GM21619 (cell line): ENCODE measurements around the gene PATE2.

ENCODE experiments used
- ATAC-seq: cut with Tn5 transposase; IDR thresholded peaks from one replicate; pipeline ENCODE4 v1.9.1; 2021; ENCODE audit not compliant: unreplicated experiment

PATE2 gene

DNA sequence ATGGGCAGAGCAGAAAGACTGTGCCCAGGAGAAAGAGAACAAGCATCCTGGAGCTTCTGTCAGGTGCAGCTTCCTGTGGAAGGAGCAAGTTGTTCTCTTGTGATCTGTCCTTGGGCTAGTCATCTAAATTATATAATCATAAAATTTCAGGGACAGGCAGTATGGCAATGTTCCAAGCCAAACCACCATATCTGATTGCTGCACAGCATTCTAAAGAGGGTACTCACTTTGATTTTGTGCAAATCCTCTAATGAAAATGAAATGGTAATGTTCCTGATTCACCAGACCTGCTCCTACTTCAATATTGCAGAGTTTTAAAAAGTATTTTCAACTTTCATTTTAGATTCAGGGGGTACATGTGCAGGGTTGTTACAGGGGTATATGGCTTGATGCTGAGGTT is at the start of gene PATE2:
Gene PATE2 (minus strand): TSS at position 101 of the 400 bp plus-strand sequence. CDS start 55 bp downstream, at position 46.
- no peak for ATAC-seq

DNA sequence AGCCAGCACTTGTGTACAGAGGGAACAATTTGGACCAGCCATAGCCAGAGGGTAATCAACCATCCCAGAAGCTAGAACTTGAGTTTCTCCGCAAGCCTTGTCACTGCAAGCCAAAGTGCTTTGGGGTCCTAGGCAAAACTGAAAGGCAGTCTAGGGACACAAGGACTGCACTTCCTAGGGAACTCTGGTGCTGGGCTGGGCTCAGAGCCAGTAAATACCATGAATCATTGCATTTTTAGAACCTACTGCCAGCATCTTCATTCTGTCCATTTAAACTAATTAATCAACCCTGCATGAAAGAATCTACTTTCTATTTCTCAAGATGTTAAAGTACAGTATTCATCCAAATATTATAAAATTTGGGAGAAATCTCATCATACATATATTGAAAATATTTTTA is 29.3 kb upstream of the PATE2 start:
- ATAC-seq: no peak

DNA sequence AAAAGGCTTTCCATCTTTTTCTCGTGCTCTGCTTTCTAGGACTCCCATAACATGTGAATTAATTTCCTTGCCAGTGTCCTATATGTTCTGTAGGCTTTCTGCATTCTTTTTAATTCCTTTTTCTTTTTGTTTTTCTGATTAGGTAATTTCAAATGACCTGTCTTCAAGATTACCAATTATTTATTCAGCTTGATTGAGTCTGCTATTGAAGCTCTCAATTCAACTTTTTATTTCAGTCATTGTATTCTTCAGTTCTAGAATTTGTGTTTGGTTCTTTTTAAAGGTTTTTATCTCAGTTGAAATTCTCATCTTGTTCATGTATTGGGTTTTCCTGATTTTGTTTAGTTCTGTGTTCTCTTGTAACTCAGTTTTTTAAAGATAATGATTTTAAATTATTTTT is 23.8 kb upstream of the PATE2 start:
- ATAC-seq: no peak

DNA sequence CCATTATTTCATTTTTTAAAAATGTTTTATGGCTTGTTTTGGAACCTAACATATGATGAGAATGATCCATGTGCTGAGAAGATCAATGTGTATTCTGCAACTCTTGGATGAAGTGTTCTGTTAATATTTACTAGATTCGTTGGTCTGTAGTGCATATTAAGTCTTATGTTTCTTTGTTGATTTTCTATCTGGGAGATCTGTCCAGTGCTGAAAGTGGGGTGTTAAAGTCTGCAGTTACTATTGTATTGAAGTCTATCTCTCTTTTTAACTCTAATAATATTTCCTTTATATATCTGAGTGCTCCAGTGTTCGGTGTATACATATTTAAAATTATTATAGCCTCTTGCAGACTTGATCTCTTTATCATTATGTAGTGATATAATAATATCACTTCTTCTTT is 21.2 kb upstream of the PATE2 start:
- ATAC-seq: no peak

DNA sequence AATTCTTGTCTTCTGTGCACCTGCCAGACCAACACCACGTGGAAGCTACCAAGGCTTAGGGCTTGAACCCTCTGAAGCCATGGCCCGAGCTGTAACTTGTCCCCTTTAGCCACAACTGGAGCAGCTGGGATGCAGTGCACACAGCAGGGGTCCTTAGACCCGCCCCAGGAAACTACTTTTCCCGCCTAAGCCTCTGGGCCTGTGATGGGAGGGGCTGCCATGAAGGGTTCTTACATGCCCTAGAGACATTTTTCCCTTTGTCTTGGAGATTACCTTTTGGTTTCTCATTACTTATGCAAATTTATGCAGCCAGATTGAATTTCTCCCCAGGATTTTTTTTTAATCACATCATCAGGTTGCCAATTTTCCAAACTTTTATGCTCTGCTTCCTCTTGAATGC is 19.0 kb upstream of the PATE2 start:
- no peak for ATAC-seq

DNA sequence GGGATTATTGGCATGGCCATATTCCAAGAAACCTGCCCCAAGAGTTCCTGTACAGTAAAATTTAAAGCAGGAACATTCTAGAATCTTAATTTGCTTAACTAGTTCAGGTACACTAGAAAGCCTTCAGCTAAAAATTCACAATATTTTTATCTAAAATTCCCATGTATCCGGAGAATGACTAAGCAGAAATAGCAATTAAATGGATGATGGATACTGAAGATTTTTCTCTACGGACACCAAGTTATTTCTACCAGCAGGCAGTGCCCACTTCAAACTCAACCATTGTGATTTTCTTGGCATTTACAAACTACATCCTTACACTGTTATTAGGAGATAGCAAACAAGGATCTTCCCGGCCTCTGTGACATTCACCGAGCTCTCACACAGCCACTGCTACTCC is 12.2 kb upstream of the PATE2 start:
- ATAC-seq: no peak

DNA sequence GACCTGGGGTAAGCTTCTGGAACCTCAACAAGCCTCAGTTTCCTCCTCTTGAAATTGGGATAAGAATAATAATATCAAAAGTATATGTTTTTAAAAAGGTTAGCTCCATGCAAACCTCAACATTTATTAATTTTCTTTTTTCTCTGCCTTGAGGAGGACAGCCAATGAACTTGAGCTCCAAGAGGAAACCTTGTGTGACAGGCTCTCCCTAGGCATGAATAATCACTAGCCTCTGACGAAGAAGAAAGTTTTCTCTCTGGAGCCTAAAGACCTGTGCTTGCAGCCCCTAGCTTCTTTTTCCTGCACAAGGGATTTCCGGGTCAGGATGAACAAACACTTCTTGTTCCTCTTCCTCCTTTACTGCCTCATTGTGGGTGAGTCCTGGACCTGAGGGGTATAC is 9.2 kb upstream of the PATE2 start, which contains the start of gene PATE3:
Gene PATE3 (plus strand): TSS at position 301 of the 400 bp plus-strand sequence. CDS start 25 bp downstream, at position 326.
- no peak for ATAC-seq

DNA sequence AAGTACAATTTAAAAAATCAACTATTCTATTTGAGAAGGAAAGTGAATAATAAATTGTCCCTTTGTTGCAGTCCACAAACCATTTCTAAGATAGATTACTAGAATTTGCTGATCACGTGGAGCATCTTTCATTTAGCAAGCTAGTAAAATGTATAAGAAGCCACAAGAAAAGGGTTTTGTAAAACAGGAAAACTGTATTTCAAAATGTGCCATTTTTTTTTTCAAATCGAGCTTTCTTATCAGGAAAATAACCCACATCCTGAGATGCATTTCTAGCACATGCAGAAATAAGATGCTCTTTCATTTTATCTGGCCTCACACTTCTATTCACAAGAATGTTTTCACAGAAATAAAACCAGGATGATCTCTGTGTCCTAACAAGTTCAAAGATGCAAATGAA is 6.0 kb upstream of the PATE2 start:
- no peak for ATAC-seq

DNA sequence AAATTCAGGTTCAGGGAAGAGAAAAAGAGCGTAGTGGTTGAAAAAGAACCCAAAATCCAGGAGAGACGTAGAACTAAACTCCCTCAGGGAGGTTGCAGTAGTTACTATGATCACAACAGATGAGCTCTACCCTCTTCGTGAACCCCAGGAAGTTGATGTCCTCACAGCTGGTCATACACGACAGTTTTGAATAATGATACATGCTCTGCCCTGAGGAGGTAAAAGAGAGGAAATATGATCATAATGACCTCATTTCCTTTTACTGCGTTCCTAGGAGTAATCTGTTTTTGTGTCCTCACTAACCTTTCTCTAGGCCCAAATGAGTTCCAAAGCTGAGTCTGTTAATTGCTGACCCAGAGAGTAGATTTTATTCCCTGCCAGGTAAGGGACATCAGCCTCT is 1.3 kb downstream of the PATE2 start:
- no peak for ATAC-seq

DNA sequence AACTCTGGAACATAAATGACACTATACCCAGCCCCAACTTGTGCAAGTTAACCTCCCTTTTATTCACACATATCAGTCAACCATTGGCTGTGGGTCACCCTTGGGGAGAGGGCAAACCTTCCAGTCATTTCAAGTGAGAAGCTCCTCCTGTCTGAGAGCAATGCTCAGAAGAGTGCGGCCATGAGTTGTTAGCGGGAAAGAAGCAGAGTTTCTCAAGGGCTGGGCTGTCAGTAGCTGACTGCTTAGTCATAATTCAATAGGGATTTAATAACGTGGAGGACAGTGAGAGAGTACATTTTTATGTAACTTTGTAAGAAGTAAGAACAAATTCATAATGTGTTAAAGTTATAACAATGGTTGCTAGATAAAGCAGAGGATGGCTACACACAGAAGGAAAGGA is 5.1 kb downstream of the PATE2 start:
- ATAC-seq: no peak

DNA sequence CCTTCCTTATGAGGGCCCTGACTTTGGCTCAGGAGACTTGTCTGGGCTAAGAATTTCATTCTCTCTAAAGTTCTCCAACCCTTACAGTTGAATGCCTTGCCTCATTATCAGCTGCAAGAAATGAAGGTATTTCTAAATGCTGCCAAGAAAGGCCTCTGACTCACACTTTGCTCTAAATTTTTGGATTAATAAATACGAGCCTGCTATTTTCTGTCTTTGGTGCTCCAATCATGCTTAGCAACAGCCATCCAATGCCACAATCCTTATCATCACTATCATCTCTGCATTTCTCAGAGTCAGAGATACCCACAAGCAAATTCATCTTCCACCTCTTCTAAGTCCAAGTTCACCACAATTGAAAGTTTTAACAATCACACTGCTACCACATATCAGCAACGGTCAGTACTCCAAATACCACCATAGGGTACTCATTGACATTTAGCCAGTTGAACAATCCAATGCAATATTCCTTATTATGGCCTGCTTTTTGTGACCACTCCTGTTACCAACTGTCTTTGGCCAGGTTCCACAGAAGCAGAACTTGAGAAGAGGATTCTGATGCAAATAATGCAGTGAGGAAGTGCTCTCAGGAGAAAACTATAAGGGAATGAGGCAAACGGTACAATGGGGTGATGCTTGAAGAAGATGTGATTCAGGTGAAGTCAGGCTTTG is 5.7 kb downstream of the PATE2 start:
- no peak for ATAC-seq

DNA sequence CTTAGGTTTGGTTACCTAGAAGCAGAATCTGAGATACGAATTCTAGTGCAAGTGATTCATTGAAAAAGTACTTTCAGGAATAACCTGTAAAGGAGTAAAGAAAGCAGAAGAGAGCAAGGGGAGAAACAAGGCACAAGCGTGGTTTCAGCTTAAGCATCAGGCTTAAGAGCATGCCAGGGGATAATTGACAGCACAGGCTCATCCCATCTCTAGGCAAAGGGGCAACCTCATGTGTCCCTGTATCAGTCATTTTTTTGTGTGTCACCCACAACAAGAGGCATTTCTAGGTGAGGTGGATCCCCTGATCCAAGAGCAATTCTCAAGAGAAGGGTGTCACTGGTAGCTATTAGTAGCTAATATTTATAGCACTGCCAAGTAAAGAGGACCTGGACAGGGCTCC is 8.0 kb downstream of the PATE2 start:
- no peak for ATAC-seq

DNA sequence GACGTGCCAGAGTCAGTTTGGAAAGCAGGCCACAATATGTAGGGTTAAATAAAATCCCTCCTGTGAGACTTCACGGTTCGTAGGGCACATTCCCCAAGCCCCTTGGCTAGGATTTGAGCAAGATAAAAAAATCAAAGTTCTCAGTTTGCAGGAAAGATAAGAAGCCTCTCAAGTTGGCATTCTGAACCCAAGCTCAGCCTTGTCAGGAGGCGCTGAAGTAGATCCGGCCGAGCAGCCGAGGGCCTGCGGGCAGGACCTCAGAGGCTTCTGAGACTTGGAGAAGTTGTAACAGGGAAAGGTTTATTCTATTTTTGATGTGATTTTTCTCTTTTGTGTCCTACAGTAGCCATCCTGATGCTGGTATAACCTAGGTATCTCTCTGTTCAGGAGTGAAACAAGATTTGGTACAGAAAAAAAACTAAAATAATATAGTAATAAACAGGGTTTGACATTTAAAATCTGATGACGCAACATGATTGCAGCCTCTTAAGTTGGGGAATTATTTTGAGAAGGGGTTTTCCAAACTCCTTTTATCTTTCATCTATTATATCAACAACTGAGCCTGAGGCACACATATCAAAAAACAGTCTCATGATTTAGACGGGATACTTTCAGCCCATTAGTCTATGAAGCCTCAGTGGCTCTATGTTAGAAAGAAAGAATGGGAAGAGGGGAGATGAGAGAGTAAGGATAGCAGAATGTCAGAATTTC is 10.1 kb downstream of the PATE2 start:
- no peak for ATAC-seq

DNA sequence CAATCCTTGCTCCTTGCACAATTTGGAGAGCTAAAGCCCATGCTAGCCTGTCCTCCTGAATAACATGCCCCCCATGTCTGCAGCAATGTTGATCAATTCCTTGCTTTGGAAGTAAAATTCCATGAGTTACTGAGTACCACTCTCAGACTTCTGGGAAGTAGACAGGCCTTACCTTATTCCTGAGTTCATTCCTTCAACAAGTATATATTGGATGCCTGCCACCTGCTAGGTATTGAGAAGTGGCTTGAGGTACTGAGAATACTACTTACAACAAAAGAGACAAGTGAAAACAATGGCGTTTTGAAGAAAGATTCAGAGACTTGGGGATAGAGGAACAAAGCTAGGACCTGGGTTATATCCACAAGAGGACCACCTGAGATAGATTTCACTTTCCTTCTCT is 12.4 kb downstream of the PATE2 start:
- ATAC-seq: no peak

DNA sequence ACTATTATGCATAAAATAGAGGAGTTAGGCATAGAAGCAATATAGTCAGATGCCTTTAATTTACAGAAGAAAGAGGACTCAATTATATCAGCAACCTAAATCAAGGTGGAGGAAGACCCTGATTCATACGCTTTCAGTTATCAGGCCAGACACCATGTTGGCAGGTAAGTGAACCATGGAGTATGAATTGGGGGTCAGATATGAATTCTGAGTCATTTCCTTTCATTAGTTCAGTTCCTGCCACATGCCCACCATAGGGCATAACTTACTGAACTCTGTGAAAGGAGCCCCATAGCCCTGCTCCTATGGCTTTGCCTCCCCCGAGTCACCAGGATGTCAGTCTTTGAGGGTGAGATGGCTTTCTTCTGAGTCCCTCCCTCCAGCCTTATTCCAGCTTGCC is 15.1 kb downstream of the PATE2 start:
- no peak for ATAC-seq

DNA sequence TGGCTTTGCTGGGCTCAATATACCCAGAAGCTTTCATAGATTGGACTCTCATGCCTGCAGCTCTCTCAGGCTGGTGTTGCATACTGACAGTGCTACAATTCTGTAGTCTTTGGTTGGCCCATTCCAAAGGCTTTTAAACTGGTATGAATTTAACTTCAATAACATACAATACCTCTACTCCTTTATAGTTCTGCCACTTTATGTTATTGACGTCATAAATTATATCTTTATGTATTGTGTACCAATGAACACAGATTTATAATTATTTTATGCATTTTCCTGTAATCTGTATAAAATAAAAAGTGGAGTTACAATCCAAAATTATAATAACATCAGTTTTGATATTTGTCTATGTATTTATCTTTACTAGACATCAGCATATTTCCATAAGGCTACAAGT is 16.2 kb downstream of the PATE2 start:
- ATAC-seq: no peak

DNA sequence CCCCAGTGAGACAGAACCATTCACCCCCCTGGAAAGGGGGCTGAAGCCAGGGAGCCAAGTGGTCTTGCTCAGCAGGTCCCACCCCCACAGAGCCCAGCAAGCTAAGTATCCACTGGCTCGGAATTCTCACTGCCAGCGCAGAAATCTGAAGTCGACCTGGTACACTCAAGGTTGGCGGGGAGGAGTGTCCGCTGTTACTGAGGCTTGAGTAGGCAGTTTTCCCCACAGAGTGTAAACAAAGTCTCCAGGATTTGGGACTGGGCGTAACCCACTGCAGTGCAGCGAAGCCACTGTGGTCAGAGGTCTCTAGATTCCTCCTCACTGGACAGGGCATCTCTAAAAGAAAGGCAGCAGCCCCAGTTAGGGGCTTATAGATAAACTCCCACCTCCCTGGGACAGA is 22.6 kb downstream of the PATE2 start:
- ATAC-seq: no peak

DNA sequence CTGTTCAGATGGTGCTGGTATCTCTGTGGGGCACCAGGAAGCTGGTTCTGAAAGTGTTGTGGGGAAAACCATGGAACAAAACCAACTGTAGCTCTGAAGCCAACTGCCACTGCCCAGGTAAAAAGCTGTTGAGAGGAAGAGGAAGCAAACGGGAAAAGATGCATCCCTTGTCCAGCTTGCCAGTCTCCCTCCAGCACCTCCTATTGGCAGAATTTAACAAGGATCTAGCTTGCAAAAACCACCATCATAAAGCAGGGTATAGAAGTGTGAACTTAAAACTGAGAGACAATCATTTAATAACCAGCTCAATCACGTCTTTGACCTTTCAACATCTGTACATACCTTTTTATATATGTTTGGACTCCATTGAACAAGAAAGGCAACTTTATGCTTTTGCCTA is 28.0 kb downstream of the PATE2 start:
- ATAC-seq: no peak

DNA sequence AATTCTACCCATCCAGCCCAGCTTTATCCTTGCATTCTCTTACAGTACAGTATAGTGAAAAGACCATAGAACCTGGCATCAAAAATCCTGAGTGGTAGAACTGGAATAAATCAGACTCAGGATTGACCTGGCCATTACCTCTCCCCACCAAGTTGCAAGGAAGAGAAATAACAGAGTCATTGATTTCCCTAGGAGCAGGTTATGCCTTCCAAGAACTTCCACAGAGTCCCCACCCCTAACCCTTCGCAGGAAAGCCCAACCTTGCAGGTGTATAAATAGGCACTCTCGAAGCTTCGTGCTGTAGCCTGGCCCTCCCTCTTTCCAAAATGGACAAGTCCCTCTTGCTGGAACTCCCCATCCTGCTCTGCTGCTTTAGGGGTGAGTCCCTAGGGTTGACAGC is 32.6 kb downstream of the PATE2 start, which contains the start of gene PATE1:
Gene PATE1 (plus strand): TSS at position 301 of the 400 bp plus-strand sequence. CDS start 26 bp downstream, at position 327.
- no peak for ATAC-seq

DNA sequence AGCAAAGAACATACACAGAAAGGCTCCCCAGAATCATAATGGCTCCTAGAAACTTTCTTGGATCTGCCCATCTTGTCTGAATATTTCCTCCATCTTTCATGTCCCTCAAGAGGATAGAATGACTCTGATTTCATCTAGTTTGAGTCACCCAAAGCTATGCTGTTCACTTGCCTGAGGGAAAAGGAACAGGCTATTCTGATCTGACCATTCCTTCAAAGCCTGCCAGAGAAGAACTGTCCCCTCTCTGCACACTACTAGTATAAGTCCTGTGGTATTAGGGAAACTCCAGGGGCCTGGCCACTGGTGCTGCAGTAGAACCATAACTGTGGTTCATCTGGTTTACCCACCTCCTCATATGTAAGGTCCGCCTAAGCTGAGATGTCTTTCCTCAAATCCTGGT is 34.9 kb downstream of the PATE2 start:
- ATAC-seq: no peak

DNA sequence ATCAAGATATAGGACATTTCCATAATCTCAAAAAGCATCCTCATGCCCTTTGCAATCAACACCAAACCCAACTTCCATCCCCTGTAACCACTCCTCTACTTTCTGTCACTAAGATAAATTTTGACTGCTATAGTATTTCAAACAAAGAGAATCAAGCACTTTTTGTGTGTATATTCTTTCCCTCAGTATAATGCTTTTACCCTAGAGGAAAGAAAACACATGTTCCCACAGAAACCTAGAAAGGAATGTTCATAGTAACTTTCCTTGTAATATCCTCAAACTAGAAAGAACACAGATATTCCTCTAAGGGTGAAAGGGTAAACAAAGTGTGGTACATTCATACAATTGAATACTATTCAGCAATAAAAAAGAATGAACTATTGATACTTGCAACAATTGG is 38.0 kb downstream of the PATE2 start:
- ATAC-seq: no peak

DNA sequence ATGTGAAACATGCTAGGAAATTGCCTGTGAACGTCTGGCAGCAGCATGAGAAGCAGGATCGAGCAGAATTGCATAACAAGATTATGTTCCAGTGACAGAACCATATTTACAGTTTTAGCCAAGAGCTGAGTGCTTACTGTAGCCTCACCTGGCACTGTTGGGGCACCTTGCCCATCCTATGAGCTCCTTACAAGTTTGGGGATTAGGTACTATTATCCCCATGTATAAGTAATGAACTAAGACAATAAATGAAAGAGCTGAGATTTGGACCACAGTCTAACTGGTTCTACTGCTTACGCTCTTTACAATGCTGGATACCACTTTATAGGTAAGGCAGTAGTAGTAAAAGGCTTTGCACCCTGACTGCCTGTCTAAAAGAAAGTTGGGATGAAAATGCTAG is 49.7 kb downstream of the PATE2 start:
- ATAC-seq: no peak
